HFFc6 (cell line): Measurements from ENCODE around the gene EGLN1. TPM values are rescaled to one million over a fixed set of nuclear protein-coding genes. Genes with fewer than 3 reads are reported as not detected.

Experiments used
- DNase-seq: peaks from one replicate; pipeline ENCODE4 v3.0.0-alpha.2; 2018
- H3K27ac Mint-ChIP-seq: 2 replicates; pipeline ENCODE4 v1.8.0; 2020; ENCODE audit warnings: mild to moderate bottlenecking, mixed read lengths
- H3K27me3 Mint-ChIP-seq: 2 replicates; pipeline ENCODE4 v1.8.0; 2021; ENCODE audit warnings: mild to moderate bottlenecking, moderate library complexity, mixed read lengths; ENCODE audit not compliant: insufficient read depth
- H3K36me3 Mint-ChIP-seq: 2 replicates; pipeline ENCODE4 v1.8.0; 2021; ENCODE audit warnings: low read depth, mixed read lengths
- H3K4me1 Mint-ChIP-seq: 2 replicates; pipeline ENCODE4 v1.8.0; 2020; ENCODE audit warnings: low read depth, mixed read lengths
- H3K4me3 Mint-ChIP-seq: 2 replicates; pipeline ENCODE4 v1.8.0; 2020; ENCODE audit warnings: mild to moderate bottlenecking, moderate library complexity, mixed read lengths
- H3K9me3 Mint-ChIP-seq: 2 replicates; pipeline ENCODE4 v1.8.0; 2020; ENCODE audit warnings: mild to moderate bottlenecking, mixed read lengths
- total RNA-seq, 6 experiments: library from RNA; stranded (reverse); fragmentation: NEBNext Ultra II Directional; extraction: Animal tissue kit (Norgen Biotek cat#: 25700); gene quantifications; 2 replicates in 1 of 6; 3 replicates in 5 of 6; pipeline ENCODE4 v1.2.3, GENCODE V29; 2021
- TF ChIP-seq, protein P1 (sequence below): fragments of 200-600 bp; sonication (generic); IDR thresholded peaks from 2 replicates; pipeline ENCODE4 v1.5.0; 2021; ENCODE audit warnings: antibody characterized with exemption, mild to moderate bottlenecking

Gene EGLN1
- total RNA-seq, 6 experiments from 2014 or later, result 22.5 to 31.8 (median 26.0) TPM

- no peak overlapping the region for H3K4me3 Mint-ChIP-seq
- H3K4me1 Mint-ChIP-seq, result peaks cover 15% of the 10 kb centered on the region
- TF ChIP-seq, protein P1, sequence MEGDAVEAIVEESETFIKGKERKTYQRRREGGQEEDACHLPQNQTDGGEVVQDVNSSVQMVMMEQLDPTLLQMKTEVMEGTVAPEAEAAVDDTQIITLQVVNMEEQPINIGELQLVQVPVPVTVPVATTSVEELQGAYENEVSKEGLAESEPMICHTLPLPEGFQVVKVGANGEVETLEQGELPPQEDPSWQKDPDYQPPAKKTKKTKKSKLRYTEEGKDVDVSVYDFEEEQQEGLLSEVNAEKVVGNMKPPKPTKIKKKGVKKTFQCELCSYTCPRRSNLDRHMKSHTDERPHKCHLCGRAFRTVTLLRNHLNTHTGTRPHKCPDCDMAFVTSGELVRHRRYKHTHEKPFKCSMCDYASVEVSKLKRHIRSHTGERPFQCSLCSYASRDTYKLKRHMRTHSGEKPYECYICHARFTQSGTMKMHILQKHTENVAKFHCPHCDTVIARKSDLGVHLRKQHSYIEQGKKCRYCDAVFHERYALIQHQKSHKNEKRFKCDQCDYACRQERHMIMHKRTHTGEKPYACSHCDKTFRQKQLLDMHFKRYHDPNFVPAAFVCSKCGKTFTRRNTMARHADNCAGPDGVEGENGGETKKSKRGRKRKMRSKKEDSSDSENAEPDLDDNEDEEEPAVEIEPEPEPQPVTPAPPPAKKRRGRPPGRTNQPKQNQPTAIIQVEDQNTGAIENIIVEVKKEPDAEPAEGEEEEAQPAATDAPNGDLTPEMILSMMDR, result no peak
Observed at GRCh38 chr1:231411036-231411531, 11.0 kb downstream of the EGLN1 start.

DNA sequence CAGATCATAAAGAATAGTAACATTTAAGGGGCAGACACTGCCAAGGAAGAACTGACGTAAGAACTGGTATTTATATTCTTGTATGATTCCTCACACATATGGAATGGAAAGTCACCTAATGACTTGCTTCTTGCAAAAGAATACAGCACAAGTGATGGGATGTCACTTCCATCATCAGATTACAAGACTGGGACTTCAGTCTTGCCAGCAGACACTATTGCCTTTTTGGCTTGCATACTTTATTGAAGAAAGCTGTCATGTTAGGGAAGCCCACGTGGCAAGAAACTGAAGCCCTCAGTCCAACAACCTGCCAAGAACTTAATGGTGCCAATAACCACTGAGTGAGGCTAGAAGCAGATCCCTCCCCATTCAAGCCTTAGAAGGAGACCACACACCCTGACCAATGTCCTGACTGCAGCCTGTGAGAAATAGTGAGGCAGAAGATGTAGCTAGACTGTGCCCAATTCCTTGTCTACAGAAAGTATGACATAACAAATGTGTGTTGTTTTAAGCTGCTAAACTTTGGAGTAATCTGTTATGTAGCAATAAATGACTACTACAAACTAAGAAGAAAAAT is 12.0 kb downstream of the EGLN1 start:
- Mint-ChIP-seq H3K4me1 (peaks cover 15% of the 10 kb centered on the region), H3K27ac (no peak overlapping the region)
- DNase-seq, result no peak

More at GRCh38 chr1:231411036-231411531, 11.0 kb downstream of the EGLN1 start:
- H3K36me3 Mint-ChIP-seq, result peaks cover 11% of the 10 kb centered on the region
- no peaks in the 10 kb centered on the region; the same call in 1 of the 2 replicates for H3K27me3 Mint-ChIP-seq
- 0 out of 2 replicates have a peak overlapping the region, but pooled peaks have one; percentile 3 for H3K27ac Mint-ChIP-seq
- DNase-seq, result no peak
- H3K9me3 Mint-ChIP-seq, result no peaks in the 10 kb centered on the region

DNA sequence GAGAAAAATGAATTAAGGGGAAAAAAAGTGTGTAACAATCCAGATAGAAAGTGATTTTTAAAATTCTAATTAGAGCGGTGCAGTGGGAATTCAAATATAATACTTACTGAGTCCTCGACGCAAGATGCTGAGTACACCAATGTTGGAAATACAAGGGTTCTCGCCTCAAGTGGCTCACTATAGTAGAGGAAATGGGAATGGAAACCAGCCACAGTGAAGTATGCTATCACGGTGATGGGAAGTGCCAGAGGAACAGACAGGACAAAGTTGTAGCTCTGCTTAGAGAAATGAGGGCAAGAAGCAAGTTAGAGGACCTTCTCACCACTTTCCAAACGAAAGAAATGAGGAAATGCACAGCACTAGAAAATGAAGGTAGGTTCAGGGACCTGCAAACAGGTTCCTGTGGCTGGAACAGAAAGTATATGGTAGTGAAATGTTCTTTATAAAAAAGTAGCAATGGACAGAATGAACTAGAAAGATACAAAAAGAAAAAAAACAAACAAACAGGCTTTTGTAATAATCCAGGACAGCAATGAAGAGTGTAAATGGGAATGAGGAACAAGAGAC is 13.5 kb downstream of the EGLN1 start:
- no peak for DNase-seq
- TF ChIP-seq, protein P1, result no peak
- Mint-ChIP-seq H3K9me3 (no peaks in the 10 kb centered on the region), H3K4me3 (no peak overlapping the region), H3K27me3 (no peaks in the 10 kb centered on the region), H3K27ac (no peak overlapping the region), H3K4me1 (peaks cover 5% of the 10 kb centered on the region), H3K36me3 (peaks cover 5% of the 10 kb centered on the region)

More for the DNA sequence above, 12.0 kb downstream of the EGLN1 start:
- Mint-ChIP-seq H3K36me3 (peaks cover 11% of the 10 kb centered on the region), H3K9me3 (no peaks in the 10 kb centered on the region), H3K4me3 (no peak overlapping the region), H3K27me3 (no peaks in the 10 kb centered on the region; the same call in 1 of the 2 replicates)
- TF ChIP-seq, protein P1, result no peak

DNA sequence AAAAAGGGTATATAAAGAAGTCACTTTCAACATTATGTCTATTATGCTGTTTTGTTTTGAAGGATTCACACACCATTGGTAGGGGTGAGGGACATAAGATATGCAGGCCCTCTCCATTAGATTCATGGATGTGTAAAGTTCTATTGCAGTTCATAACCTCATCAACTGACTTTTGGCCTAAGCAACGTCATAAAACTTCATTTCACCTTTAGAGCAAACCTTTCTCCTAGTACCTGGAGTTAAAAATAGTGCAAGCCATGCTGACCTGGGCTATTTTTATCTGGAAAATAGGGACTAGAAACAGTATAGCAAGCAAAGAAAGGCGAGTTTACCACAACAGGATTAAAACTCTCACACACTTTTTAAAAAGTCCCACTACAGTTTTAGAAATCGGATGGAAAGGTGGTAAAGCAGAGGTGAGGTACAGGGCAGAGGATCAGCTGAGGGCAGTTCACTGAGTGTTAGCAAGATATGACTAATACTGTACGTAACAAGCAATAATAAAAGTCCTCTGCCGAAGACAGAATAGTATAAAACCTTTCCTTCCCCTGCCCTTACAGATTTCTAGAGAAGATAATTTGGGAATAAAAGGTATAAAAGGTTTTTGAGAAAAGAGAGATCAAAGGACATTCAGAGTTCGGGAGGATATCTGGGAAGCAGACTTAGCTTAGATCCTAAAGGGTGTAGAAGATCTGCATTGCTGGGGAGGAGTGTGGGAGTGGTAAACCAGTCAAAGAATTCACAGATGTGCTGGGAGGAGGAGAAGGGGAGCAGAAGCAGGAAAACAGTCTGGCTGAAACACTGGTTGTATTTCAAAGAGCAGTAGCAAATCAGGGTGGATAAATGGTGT is 14.3 kb downstream of the EGLN1 start:
- no peaks in the 10 kb centered on the region; the same call in 1 of the 2 replicates for H3K36me3 Mint-ChIP-seq
- no peaks in the 10 kb centered on the region; the same call in 1 of the 2 replicates for H3K4me1 Mint-ChIP-seq
- TF ChIP-seq, protein P1, result no peak
- no peak overlapping the region for H3K4me3 Mint-ChIP-seq
- no peak for DNase-seq
- no peak overlapping the region for H3K27ac Mint-ChIP-seq
- no peaks in the 10 kb centered on the region for H3K9me3 Mint-ChIP-seq
- no peaks in the 10 kb centered on the region for H3K27me3 Mint-ChIP-seq

GRCh38 chr1:231407049-231407448 is 15.0 kb downstream of the EGLN1 start:
- H3K4me3 Mint-ChIP-seq, result no peak overlapping the region
- peaks cover 2% of the 10 kb centered on the region; the same call in 1 of the 2 replicates for H3K4me1 Mint-ChIP-seq
- H3K27me3 Mint-ChIP-seq, result no peaks in the 10 kb centered on the region
- no peaks in the 10 kb centered on the region for H3K36me3 Mint-ChIP-seq
- no peaks in the 10 kb centered on the region for H3K9me3 Mint-ChIP-seq
- no peak for DNase-seq
- no peak overlapping the region for H3K27ac Mint-ChIP-seq
- TF ChIP-seq, protein P1, result no peak
